SJCRH30 (cell line): Measurements from ENCODE around the gene MYO1F. TPM values are rescaled to one million over a fixed set of nuclear protein-coding genes. Genes with fewer than 3 reads are reported as not detected.
A peak's percentile ranks its signal among the peaks of the same experiment; 100 is the strongest.
"Not testable (repeated sequence)": the region's sequence is repeated elsewhere in the genome, so short reads cannot be mapped to it uniquely, and the experiment has no call there.

Experiments used
- DNase-seq, 2 experiments: peaks; one replicate each; pipeline ENCODE4 v3.0.0-alpha.2; 2015 to 2020
- H3K27ac ChIP-seq: fragments of 250-450 bp; sonication (Bioruptor Pico); 2 replicates; pipeline ENCODE4 v1.5.1; 2020; ENCODE audit warnings: mild to moderate bottlenecking, moderate library complexity
- H3K27me3 ChIP-seq: fragments of 250-450 bp; sonication (Bioruptor Pico); 2 replicates; pipeline ENCODE4 v1.5.1; 2020; ENCODE audit warnings: mild to moderate bottlenecking, moderate library complexity
- H3K36me3 ChIP-seq: fragments of 250-450 bp; sonication (Bioruptor Pico); 2 replicates; pipeline ENCODE4 v1.5.1; 2020; ENCODE audit warnings: mild to moderate bottlenecking, moderate library complexity
- H3K4me1 ChIP-seq: fragments of 250-450 bp; sonication (Bioruptor Pico); 2 replicates; pipeline ENCODE4 v1.5.1; 2020; ENCODE audit warnings: mild to moderate bottlenecking, moderate library complexity
- H3K4me3 ChIP-seq: fragments of 250-450 bp; sonication (Bioruptor Pico); 2 replicates; pipeline ENCODE4 v1.5.1; 2020; ENCODE audit warnings: mild to moderate bottlenecking, moderate library complexity
- H3K9me3 ChIP-seq: fragments of 250-450 bp; sonication (Bioruptor Pico); replicated peaks from 2 replicates; pipeline ENCODE4 v1.5.1; 2020; ENCODE audit warnings: mild to moderate bottlenecking, moderate library complexity
- total RNA-seq: library from RNA; depleted of rRNA; stranded (reverse); fragments of >200 nt; shearing (Covaris generic); gene quantifications from 2 replicates; pipeline ENCODE4 v1.2.3, GENCODE V29; 2014; rRNA removed

Gene MYO1F
- total RNA-seq: 0.04 TPM in 1 of 2 replicates, not detected in the other

GRCh38 chr19:8577247-8577646 lies at the start of gene MYO1F:
Gene MYO1F, minus strand, starts transcription at chr19:8577442. Its CDS starts 133 bp downstream, at chr19:8577309.
- H3K27me3 ChIP-seq: no peaks in the 10 kb centered on the region
- no peak within 1 kb of the TSS for H3K4me3 ChIP-seq
- no peak within 1 kb of the TSS for H3K27ac ChIP-seq
- no peaks in the 10 kb centered on the region for H3K9me3 ChIP-seq
- no peak for DNase-seq
- H3K4me1 ChIP-seq: no peaks in the 10 kb centered on the region
- H3K36me3 ChIP-seq: no peaks in the 10 kb centered on the region

GRCh38 chr19:8626842-8627241 lies 49.6 kb upstream of the MYO1F start:
- Histone ChIP-seq H3K4me3 (no peak overlapping the region), H3K27ac (no peak overlapping the region)
- no peak for DNase-seq

GRCh38 chr19:8622886-8623285 lies 45.6 kb upstream of the MYO1F start:
- H3K4me3 ChIP-seq, H3K27me3 ChIP-seq, H3K4me1 ChIP-seq, H3K27ac ChIP-seq, H3K36me3 ChIP-seq, DNase-seq, H3K9me3 ChIP-seq: not testable (repeated sequence)

More at GRCh38 chr19:8626842-8627241, 49.6 kb upstream of the MYO1F start:
- no peaks in the 10 kb centered on the region for H3K27me3 ChIP-seq
- no peaks in the 10 kb centered on the region for H3K36me3 ChIP-seq
- H3K4me1 ChIP-seq: no peaks in the 10 kb centered on the region
- no peaks in the 10 kb centered on the region for H3K9me3 ChIP-seq

- Histone ChIP-seq H3K36me3 (no peaks in the 10 kb centered on the region), H3K4me3 (no peak overlapping the region), H3K27me3 (no peaks in the 10 kb centered on the region), H3K9me3 (no peaks in the 10 kb centered on the region), H3K4me1 (no peaks in the 10 kb centered on the region), H3K27ac (no peak overlapping the region)
- DNase-seq: peak in 1 of 2 experiments; percentile 23
Observed at GRCh38 chr19:8618751-8619150, 41.5 kb upstream of the MYO1F start.

DNA sequence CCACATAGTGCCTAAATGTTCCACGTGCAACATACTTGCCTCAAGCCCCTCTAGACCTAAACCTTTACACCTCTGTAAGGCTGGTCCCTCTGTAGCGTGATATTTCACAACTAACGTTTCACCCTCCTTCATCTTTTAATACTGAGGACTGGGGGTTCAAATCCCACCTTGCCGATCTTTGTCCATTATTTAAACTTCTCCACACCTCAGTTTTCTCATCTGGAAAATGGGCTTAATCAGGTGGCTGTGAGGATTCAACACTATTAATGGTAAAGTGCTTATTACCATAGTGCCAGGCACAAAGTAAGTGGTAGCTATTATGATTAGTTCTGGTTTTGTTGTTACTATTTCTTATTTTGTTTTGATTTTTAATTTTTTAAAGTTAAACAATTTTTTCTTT lies 40.7 kb upstream of the MYO1F start:
- no peaks in the 10 kb centered on the region for H3K27me3 ChIP-seq

GRCh38 chr19:8617325-8617724 lies 40.1 kb upstream of the MYO1F start:
- not testable (repeated sequence) for H3K4me3 ChIP-seq, H3K36me3 ChIP-seq, H3K27me3 ChIP-seq, DNase-seq, H3K4me1 ChIP-seq, H3K27ac ChIP-seq, H3K9me3 ChIP-seq

More for the DNA sequence above, 40.7 kb upstream of the MYO1F start:
- DNase-seq: no peak
- H3K4me3 ChIP-seq: no peak overlapping the region
- no peaks in the 10 kb centered on the region for H3K36me3 ChIP-seq
- H3K27ac ChIP-seq: no peak overlapping the region
- H3K4me1 ChIP-seq: no peaks in the 10 kb centered on the region
- H3K9me3 ChIP-seq: no peaks in the 10 kb centered on the region

DNA sequence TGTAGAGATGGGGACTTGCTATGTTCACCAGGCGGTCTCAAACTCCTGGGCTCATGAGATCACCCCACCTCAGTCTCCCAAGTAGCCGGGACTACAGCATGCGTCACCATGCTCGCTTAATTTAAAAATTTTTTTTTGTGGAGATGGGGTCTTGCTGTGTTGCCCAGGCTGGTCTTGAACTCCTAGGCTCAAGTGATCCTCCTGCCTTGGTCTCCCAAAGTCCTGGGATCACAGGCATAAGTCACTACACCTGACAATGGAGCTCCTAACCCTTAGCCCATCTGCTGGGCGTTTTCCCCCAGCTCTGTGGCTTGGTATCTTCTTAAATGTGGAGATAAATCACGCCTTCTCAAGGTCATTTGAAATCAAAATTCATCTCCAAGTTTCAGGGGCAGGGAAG lies 39.6 kb upstream of the MYO1F start:
- Histone ChIP-seq H3K27ac (no peak overlapping the region), H3K4me3 (no peak overlapping the region), H3K9me3 (no peaks in the 10 kb centered on the region), H3K4me1 (no peaks in the 10 kb centered on the region), H3K27me3 (no peaks in the 10 kb centered on the region), H3K36me3 (no peaks in the 10 kb centered on the region)
- no peak for DNase-seq

DNA sequence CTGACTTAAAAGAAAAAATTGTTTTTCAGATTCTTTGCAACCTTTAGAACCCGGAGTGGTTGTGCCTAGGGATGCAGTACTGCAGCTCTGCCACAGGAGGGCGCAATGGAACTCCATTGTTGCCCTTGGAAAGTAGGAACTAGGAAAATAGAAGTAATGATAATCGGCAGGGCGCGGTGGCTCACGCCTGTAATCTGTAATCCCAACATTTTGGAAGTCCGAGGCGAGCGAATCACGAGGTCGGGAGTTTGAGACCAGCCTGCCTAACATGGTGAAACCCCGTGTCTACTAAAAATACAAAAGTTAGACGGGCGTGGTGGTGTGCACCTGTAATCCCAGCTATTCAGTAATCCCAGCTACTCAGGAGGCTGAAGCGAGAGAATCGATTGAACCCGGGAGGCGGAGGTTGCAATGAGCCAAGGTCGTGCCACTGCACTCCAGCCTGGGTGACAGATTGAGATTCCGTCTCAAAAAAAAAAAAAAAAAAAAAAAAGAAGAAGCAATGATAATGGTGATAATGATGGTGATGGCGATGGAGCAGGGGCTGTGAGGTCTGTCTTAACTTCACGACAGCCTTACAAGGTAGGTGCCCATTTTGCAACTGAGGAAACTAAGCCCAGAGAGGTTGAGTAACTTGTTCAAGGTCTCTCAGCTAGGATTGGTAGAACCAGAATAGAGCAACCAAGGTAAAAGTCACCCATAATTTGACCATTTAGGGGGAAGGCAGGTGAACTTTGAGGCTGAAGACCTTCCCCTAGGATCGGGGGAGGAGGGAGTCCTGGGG lies 38.8 kb upstream of the MYO1F start:
- Histone ChIP-seq H3K27ac (no peak overlapping the region), H3K36me3 (no peaks in the 10 kb centered on the region), H3K4me1 (no peaks in the 10 kb centered on the region), H3K27me3 (no peaks in the 10 kb centered on the region), H3K9me3 (no peaks in the 10 kb centered on the region), H3K4me3 (no peak overlapping the region)
- peak; percentile 30 to 61 for DNase-seq

DNA sequence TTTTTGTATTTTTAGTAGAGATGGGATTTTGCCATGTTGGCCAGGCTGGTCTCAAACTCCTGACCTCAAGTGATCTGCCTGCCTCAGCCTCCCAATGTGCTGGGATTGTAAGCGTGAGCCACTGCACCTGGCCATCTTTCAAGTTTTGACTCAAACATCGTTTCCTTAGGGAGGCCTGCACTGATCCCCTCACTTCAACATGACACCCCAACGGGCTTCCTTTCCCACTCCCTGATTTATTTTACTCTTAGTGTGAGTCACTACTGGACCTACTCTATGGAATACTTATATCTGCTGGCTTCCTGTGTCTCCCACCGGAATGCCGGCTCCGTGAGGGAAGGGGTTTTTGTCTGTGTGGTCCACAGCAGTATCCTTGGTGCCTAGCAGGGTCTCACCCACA lies 37.8 kb upstream of the MYO1F start:
- Histone ChIP-seq H3K27me3 (no peaks in the 10 kb centered on the region), H3K36me3 (no peaks in the 10 kb centered on the region), H3K27ac (no peak overlapping the region), H3K4me1 (no peaks in the 10 kb centered on the region), H3K4me3 (no peak overlapping the region), H3K9me3 (no peaks in the 10 kb centered on the region)
- DNase-seq: no peak

GRCh38 chr19:8614455-8614854 lies 37.2 kb upstream of the MYO1F start:
- H3K9me3 ChIP-seq: no peaks in the 10 kb centered on the region

GRCh38 chr19:8612807-8613171 lies 35.5 kb upstream of the MYO1F start:
- Histone ChIP-seq H3K4me3 (no peak overlapping the region), H3K4me1 (no peaks in the 10 kb centered on the region), H3K27ac (no peak overlapping the region), H3K9me3 (no peaks in the 10 kb centered on the region), H3K27me3 (no peaks in the 10 kb centered on the region), H3K36me3 (no peaks in the 10 kb centered on the region)
- DNase-seq: no peak

More at GRCh38 chr19:8614455-8614854, 37.2 kb upstream of the MYO1F start:
- no peak for DNase-seq
- no peaks in the 10 kb centered on the region for H3K36me3 ChIP-seq
- H3K4me1 ChIP-seq: no peaks in the 10 kb centered on the region
- no peak overlapping the region for H3K4me3 ChIP-seq
- H3K27me3 ChIP-seq: no peaks in the 10 kb centered on the region
- H3K27ac ChIP-seq: no peak overlapping the region

- H3K36me3 ChIP-seq: no peaks in the 10 kb centered on the region
- H3K27me3 ChIP-seq: no peaks in the 10 kb centered on the region
- H3K4me1 ChIP-seq: no peaks in the 10 kb centered on the region
- no peak overlapping the region for H3K4me3 ChIP-seq
- H3K9me3 ChIP-seq: no peaks in the 10 kb centered on the region
- no peak overlapping the region for H3K27ac ChIP-seq
- no peak for DNase-seq
Observed at GRCh38 chr19:8611877-8612806, 34.9 kb upstream of the MYO1F start.

DNA sequence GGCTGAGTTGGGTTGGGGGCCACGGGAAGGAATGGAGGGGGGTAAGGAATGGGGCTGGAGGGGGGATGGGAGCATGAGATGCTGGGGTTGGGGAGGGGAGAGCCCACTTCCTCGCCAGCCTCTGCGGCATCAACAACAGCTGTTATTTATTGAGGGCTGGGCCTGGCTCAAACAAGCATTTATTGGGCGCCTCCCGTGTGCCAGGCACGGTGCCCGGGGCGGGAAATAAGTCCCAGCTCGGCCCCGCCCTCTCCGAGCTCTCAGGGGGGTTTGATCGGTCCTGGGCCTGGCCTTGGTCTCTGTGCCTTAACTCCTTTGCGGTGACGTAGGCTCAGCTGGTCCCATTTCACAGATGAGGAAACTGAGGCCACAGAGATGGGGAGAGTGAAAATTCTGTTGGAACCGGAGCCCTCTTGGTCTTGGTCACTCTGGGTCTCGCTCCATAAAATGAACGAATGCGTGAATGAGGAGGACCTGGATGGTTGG lies 34.2 kb upstream of the MYO1F start:
- no peaks in the 10 kb centered on the region for H3K9me3 ChIP-seq
- no peak for DNase-seq

DNA sequence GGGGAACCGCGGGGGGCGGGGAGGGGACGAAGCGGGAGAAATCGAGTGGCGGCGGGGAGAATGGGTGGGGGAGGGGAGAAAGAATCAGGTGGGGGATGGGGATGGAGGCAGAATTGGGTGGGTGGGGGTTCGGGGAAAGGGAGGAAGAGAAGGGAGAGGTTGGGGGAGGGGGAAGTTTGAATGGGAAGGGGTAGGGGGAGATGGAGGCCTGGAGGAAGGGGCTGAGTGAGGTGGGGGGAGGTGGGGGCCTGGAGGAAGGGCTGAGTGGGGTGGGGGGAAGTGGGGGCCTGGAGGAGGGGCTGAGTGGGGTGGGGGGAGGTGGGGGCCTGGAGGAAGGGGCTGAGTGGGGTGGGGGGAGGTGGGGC lies 33.7 kb upstream of the MYO1F start:
- Histone ChIP-seq H3K9me3 (no peaks in the 10 kb centered on the region), H3K27me3 (no peaks in the 10 kb centered on the region), H3K27ac (no peak overlapping the region), H3K36me3 (no peaks in the 10 kb centered on the region), H3K4me3 (no peak overlapping the region), H3K4me1 (no peaks in the 10 kb centered on the region)
- no peak for DNase-seq

More for the DNA sequence above, 34.2 kb upstream of the MYO1F start:
- Histone ChIP-seq H3K4me1 (no peaks in the 10 kb centered on the region), H3K36me3 (no peaks in the 10 kb centered on the region), H3K27ac (no peak overlapping the region), H3K4me3 (no peak overlapping the region), H3K27me3 (no peaks in the 10 kb centered on the region)
